GM12873 (cell line): ENCODE data around the gene ZSCAN20.

ENCODE experiments used
- TF ChIP-seq, protein P1 (sequence below): IDR thresholded peaks from 2 replicates; pipeline ENCODE4 v1.5.1; 2012; ENCODE audit warnings: low read depth, mild to moderate bottlenecking, moderate library complexity, low read length, control low read depth; ENCODE audit not compliant: insufficient read depth; ENCODE audit errors: missing control alignments

The ZSCAN20 gene

DNA sequence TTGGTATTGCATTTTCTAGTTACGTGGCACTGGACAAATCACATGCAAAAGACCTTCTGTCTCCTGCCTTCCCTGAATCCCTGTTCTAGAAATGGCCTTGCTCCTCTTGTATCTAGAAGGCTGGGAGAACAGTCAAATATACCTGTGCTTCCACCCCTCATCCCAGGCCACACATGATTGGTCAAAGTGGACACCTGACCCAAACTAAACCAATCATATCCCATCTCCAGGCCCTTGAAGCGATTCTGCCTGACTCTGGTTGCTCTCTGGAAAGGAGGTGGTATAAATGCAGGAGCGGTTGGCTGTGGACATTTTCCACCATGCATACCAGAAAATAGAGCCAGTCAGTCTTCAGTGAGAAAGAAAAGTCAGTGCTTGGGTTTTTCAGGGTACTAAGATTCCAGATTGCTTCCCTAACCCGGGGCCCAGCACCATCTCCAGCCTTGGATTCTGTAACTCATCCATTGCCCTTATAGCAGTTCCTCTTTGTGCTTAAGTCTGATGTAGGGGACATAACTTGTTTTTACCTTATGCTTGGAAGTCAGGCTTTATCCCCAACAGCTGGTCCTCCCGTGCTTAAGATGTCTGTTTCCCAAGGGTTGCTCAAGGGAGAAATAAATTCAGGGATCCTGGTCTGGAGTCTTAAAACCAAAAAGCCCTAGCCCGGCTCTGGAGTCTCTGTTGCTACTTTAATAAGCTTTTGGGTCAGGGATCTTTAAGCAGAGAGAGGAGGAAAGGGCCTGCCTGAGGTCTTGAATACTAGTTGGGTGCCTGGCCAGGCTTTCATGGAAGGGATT, 33.9 kb upstream of the ZSCAN20 start:
- TF ChIP-seq, protein P1, sequence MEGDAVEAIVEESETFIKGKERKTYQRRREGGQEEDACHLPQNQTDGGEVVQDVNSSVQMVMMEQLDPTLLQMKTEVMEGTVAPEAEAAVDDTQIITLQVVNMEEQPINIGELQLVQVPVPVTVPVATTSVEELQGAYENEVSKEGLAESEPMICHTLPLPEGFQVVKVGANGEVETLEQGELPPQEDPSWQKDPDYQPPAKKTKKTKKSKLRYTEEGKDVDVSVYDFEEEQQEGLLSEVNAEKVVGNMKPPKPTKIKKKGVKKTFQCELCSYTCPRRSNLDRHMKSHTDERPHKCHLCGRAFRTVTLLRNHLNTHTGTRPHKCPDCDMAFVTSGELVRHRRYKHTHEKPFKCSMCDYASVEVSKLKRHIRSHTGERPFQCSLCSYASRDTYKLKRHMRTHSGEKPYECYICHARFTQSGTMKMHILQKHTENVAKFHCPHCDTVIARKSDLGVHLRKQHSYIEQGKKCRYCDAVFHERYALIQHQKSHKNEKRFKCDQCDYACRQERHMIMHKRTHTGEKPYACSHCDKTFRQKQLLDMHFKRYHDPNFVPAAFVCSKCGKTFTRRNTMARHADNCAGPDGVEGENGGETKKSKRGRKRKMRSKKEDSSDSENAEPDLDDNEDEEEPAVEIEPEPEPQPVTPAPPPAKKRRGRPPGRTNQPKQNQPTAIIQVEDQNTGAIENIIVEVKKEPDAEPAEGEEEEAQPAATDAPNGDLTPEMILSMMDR, result no peak

DNA sequence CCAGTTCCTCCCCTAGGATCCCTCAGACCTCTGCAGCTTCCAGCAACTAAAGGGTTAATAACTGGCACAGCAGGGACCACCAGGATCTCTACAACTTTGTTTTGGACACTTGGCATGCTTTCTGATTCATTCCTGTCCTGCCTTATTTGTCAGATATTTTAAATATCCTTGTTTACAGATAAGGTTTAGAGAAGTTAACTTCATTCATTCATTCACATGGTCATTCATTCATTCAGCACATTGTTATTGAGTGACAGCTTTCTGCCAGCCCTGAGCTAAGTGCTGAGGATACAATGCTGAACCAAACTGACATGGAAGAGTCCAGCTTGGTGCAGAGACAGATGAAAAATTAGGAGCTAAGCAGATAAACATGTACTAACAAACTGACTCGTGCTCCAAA, 32.8 kb upstream of the ZSCAN20 start:
- TF ChIP-seq, protein P1, result no peak

DNA sequence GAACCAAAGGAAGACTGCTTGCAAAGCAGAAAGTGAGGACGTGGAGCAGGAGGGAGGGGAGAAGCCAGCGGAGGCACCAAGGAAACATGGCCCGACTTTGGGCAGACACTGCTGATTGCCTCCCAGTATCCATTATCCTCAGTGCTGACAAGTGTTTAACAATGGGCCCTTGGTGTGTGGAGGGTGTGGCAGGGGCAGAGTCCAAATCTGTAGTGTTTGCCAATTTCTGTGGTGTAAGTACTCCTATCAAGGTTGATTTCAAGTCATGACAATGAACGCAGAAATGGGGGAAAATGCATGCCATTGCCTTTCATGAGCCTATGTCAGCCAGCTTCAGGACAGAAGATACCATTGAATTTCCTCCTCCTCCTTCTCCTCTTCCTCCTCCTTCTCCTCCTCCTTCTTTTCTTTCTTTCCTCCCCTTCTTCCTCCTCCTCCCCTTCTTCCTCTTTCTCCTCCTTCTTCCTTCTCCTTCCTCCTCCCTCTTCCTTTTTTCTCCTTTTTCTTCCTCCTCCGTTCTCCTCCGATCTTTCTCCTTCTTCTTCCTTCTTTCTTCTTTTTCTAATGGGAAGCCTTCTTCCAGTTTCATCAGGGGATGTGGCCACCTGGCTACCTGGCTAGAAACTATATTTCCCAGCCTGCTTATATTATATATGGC, 31.2 kb upstream of the ZSCAN20 start:
- TF ChIP-seq, protein P1, result no peak

DNA sequence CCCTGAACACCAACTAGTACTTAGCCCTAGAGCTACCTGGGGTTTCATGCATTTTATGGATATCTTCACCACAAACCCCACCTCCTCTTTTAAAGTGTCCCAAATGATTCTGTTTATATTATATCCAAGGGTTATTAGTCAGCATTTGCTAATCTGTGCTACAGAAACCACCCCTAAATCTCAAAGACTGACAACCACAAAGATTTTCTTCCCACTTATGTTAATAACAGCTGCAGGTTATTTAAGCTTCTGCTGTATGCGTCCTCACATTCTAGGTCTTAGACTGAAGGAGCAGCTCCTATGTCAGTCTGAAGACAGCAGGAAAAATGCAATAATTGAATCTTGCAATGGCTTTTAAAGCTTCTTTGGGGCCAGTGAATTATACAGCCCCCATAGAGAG, 30.3 kb upstream of the ZSCAN20 start:
- TF ChIP-seq, protein P1, result no peak

DNA sequence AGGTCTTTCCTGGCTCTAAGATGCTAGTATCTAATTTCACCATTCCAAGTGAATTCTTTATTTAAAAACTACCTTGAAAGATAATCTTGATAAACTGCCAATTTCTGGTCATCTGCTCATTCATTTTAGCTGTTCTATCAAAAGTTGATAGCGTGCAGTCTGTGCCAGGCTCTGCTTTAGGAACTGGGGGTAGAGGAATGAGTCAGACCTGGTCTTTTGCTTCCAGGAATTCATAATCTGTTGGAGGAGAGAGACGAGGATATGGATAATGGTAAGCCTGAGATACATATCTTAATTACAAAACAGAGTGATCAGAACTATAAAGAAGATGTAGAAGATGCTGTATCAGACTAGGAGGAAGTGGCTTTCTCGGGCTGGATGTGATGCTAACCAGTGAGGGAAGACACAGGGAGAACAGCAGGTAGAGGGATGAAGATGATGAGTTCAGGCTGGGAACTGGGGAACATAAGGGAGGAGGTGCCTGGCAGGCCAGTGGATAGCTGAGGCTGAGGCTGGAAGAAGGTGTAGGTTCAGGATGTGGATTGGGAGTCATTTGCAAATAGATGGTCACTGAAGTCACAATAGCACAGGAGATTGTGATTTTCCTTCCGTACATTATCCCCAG, 29.3 kb upstream of the ZSCAN20 start:
- TF ChIP-seq, protein P1, result no peak

DNA sequence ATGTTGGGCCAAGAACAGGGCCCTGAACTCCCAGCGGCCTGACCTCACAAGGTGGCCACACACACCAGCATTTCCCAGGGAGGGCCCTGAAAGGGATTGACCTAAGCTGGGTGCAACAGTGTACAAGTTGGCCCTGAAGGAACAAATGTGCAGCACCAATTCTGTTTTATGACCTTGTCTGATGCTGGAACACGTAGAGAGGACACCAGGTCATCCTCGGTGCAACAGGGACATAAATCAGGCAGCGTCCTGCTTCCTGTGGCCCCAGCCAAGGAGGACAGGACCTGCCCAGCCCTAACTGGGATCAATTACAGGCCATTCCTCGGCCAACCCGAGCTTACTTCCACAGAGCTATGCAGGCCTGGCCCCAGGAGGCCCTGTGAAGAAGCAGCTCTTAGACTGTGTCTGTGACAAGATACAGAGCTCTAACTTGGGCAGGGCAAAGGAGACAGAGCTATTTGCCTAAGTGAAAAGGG, 28.7 kb upstream of the ZSCAN20 start:
- TF ChIP-seq, protein P1, result no peak

DNA sequence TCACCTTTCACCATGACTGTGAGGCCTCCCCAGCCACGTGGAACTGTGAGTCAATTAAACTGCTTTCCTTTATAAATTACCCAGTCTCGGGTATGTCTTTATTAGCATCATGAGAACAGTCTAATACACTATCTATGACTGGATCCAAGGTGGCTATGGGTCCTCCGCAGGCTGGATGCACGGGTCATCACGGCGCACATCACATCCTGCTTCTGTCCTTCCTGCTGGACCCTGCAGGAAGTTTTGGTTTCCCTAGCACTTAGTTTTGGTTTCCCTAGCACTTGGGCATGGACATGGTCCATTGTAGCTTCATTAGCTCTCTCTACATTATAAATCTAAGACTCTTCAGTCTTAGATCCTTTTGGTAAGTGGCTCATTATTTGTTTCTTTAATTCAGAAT, 27.3 kb upstream of the ZSCAN20 start:
- TF ChIP-seq, protein P1, result no peak
